HG03342 (cell line): ENCODE results near the gene ZSWIM3.
"Not testable (repeated sequence)": the region's sequence is repeated elsewhere in the genome, so short reads cannot be mapped to it uniquely, and the experiment has no call there.

Experiments
- ATAC-seq: cut with Tn5 transposase; IDR thresholded peaks from one replicate; pipeline ENCODE4 v1.9.1; 2021; ENCODE audit warnings: mild to moderate bottlenecking, moderate library complexity; ENCODE audit not compliant: unreplicated experiment

The ZSWIM3 gene

DNA sequence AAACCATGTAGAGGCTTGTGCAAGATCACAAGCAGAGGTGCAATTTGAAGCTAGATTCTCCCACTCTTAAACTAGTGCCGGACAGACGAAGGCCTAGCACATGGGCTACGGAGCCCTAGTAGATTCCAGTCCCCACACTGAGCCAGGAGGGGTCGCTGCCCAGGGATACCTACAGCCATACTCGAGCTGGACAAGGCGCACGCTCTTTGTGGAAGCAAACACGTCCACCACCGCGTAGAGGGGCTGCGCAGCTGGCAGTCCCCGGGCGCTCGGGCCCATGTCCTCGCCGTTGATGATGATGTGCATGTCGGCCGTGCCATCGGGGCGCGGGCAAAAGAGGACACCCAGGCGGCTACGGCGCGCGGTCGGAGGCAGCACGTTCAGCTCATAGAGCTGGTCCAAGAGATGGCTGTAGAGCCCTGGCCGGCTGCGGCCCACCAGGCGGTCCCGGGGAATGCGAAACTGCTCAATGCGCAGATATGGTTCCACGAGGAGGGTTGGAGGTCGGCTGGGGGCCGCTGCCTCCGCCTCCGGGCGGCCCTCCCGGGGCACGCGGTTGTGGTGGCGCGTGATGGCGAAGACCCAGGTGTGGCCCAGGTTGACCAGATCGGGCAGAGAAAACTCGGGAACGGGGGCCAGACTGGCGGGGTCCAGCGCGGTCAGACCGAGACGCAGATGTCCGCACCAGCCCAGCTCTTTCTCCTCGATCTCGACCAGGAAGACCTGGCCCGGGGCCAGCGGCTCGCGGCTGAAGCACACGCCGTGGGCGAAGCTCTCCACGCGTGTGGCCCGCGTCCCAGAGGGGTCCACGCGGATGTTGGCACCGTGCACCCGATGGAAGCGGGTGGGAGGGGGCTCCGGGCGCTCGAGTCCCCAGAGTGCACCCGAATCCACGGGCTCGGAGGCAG, 32.9 kb downstream of the ZSWIM3 start:
- ATAC-seq, result no peak

DNA sequence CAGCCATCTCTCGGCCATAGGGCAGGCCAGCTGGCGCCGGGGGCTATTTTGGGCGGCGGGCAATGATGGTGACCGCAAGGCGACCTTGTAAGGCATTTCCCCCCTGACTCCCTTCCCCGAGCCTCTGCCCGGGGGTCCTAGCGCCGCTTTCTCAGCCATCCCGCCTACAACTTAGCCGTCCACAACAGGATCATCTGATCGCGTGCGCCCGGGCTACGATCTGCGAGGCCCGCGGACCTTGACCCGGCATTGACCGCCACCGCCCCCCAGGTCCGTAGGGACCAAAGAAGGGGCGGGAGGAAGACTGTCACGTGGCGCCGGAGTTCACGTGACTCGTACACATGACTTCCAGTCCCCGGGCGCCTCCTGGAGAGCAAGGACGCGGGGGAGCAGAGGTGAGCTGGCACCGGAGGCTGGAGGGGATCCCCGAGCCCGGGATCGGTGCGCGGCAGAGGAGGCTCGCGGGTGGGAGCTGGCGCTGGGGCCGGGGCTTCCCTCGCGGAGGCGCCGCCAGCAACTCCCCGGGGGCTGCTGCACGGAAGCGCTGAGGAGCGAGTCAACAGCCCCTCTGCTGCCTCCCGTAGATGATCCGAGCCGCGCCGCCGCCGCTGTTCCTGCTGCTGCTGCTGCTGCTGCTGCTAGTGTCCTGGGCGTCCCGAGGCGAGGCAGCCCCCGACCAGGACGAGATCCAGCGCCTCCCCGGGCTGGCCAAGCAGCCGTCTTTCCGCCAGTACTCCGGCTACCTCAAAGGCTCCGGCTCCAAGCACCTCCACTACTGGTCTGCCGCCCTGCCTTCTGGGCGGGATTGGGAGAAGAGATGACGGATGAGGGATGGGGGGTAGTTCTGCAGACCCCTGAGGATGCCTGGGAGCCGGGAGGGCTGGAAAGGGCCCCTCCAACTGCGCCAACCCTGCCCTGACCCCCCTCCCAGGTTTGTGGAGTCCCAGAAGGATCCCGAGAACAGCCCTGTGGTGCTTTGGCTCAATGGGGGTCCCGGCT, 33.9 kb downstream of the ZSWIM3 start, which contains the start of the genes CTSA and NEURL2:
CTSA (plus strand) TSS at position 351 of the 999 bp plus-strand sequence; CDS start at position 585, 234 bp downstream.
NEURL2 (minus strand) TSS at position 224 of the 999 bp plus-strand sequence; CDS start at position 7, 217 bp downstream.
- peak; percentile 68 for ATAC-seq

DNA sequence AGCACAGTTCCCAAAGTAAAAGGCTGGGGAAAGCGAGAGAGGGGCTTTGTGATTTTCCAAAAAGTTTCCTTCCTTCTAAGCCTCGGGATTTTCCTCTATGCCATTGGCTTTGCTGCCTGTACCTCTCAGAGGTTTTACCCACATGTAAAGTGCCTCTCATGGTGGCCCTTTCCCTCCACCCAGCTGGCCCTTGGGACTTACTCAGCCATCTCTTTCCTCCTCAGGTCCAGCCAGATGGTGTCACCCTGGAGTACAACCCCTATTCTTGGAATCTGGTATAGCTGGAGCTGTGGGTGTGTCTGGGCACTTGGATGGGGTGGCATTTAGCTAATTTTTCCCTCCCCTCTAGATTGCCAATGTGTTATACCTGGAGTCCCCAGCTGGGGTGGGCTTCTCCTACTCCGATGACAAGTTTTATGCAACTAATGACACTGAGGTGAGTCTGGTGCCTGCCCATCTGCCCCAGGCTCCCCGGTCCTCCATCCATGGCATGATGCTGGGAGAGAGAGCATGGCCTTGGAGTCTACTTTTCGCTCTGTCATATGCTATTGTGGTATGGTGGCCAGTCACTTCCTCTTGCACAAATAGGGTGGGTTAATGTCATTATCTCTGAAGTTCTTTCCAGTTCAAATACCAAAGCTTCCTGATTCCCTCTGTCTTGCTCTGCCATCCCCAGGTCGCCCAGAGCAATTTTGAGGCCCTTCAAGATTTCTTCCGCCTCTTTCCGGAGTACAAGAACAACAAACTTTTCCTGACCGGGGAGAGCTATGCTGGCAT, 34.8 kb downstream of the ZSWIM3 start:
- no peak for ATAC-seq

GRCh38 chr20:45892828-45893500, 35.5 kb downstream of the ZSWIM3 start:
- ATAC-seq, result no peak

- no peak for ATAC-seq
Measured at GRCh38 chr20:45893831-45894230, 36.4 kb downstream of the ZSWIM3 start.

GRCh38 chr20:45894797-45895196, 37.4 kb downstream of the ZSWIM3 start:
- no peak for ATAC-seq

- ATAC-seq, result no peak
Measured at GRCh38 chr20:45896641-45897161, 39.3 kb downstream of the ZSWIM3 start.

DNA sequence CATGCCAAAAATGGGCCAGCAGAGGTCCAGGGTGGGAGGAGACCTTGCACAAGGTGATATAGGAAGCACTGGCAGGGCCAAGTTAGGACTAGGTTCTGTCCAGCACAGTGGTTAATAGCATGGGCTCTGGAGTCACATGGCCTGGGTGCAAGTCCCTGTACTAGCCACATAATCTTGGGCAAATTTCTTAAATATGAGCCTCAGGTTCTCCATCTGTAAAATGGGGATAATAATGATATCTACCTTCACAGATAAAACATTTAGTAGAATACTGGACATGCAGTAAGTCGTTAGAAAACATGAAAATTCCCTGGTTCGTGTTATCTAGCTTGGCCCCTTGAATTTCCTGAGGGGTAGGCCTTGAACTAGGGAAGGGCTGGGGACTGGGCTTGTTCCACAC, 39.9 kb downstream of the ZSWIM3 start:
- ATAC-seq, result no peak

DNA sequence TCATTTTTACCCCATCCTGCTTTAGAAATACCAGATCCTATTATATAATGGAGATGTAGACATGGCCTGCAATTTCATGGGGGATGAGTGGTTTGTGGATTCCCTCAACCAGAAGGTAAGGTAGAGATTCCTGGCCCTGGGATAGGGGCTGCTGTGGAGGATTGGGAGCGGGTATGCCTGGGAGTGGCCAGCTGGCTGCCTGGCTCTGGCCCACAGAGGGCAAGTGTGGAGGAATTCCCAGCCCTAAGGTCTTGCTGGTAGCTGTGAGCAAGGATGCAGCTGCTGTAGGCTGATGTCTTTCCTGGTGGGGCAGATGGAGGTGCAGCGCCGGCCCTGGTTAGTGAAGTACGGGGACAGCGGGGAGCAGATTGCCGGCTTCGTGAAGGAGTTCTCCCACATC, 40.3 kb downstream of the ZSWIM3 start:
- no peak for ATAC-seq

DNA sequence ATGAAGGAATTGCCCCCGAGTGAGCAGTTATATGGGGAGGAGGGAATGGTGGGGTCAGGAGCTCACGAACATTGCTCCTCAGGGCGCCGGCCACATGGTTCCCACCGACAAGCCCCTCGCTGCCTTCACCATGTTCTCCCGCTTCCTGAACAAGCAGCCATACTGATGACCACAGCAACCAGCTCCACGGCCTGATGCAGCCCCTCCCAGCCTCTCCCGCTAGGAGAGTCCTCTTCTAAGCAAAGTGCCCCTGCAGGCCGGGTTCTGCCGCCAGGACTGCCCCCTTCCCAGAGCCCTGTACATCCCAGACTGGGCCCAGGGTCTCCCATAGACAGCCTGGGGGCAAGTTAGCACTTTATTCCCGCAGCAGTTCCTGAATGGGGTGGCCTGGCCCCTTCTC, 40.9 kb downstream of the ZSWIM3 start:
- ATAC-seq, result no peak

DNA sequence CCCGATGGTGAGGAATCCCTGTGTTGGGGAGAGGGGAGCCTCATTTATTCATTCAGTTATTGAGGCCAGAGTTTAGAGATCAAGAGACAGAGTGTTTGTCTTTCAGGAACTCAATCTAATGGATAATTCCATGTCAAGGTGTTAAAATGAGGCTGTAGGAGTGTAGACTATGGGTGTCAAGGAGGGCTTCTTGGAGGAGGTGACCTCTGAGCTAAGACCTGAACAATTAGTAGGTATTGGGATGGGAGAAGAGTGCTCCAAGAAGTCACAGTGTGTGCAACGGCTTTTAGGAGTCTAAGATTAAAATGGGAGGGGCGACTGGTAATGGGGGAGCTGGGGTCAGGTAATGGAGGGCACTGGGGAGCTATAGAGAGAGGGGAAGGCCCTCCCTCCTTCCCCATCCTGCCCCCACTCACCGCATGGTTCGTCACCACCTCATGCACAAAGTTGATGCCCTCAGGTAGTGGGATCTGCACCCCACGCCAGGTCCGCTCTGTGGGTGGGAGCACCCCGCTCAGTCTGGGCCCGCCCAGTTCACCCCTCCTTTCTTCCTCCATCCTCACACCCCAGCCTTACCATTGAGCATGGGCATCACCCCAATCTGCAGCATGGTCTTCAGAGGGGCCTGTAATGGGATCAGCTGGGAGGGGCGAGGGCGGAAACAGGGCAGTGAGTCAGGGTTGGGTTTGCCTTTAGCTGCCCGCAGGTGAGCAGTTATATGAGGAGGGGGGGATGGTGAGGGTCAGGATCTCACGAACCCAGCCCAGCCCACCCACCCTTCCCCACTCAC, 41.8 kb downstream of the ZSWIM3 start:
- no peak for ATAC-seq

DNA sequence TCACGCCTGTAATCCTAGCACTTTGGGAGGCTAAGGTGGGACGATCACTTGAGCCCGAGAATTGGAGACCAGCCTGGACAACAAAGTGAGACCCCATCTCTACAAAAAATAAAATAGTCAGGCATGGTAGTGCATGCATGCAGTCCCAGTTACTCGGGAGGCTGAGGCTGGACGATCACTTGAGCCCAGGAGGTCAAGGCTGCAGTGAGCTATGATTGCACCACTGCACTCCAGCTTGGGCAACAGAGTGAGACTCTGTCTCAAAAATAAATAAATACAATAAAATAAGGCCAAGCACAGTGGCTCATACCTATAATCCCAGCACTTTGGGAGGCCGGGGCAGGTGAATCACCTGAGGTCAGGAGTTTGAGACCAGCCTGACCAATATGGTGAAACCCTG, 43.9 kb downstream of the ZSWIM3 start:
- not testable (repeated sequence) for ATAC-seq

- ATAC-seq, result no peak
Measured at GRCh38 chr20:45902199-45902701, 44.8 kb downstream of the ZSWIM3 start.

DNA sequence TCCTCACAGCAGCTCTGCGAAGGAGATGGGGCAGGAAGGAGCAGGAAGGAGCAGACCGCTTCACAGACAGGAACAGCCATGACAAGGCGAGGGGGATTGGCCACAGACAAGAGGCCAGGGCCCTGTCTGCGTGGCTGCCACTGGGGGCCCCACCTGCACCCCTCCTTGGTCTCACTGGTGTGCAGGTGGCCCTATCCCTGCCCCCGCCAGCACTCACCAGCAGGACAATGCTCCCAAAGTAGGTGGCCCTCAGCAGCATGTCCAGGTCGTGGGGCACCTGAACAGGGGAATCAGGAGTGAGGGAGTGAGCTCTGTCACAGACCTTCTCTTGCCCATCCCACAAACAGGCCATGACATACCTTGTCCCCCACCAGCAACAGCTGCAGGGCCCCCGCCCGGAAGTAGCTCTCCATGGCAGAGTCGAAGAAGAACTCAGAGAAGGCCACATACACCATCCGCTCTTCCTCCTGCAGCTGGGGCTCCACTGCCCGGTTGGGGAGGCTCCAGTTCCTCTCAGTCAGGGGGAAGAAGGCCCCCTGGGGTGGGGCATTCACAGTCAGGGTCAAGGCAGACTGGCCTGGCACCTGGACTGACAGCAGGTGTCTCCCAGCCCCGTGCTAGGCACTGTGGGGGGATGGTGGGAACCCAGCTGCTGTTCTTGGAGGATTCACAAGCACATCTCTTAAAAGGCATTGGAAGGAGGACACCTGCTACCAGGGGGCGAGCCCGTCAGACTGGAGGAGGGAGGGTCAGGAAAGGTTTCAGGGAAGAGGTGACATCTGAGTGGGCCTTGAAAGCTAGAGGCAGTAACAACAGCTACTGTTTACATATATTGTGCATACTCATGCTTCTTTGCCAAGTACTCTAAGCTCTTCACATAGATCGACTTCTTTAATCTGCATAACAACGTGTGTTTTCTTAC, 47.4 kb downstream of the ZSWIM3 start:
- no peak for ATAC-seq

- no peak for ATAC-seq
Measured at GRCh38 chr20:45905505-45906079, 48.2 kb downstream of the ZSWIM3 start.

DNA sequence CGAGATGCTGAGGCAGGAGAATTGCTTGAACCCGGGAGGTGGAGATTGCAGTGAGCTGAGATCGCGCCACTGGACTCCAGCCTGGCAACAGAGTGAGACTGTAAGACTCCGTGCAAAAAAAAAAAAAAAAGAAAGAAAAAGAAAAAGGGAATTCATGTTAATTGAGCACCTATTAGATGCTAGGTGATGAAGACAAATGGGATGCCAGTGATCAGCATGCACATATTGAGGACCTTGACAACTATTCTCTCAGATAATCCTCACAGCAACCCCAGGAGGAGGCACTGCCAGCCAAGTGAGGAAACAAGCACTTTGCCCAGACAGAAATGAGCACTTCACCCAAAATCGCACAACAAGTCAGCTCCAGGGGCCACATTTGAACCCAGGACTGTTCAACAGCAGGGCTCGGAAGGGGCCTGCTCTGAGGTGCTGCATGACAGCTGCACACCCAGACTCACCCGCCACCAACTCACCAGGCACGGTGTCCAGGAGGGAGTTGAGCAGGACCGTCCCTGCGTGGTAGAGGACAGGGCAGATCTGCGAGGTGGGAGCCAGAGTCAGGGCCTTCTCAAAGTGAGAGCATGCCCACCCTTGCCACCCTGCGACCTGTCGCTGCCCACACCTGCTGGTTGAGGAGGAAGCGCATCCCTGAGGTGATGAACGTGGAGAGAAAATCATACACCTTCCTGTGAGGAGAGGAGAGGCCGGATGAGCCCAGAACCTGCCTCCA, 50.0 kb downstream of the ZSWIM3 start:
- no peak for ATAC-seq

DNA sequence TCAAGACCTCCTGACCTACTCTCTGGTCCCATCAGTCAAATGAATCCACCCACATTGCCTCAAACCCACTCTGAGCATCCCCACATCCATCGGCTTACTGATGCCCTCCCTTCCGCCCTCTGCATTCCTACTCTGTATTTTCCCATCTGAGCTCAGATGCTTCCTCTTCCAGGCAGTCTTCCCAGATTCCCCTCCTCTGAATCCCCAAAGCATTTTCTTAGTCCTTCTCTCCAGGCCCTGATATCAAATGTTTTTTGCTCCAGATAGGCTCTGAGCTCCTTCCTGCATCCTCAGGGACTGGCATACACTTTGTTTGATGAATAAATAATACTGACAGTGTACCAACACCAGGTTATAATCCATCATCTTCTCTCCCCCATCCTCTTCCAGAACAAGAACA, 50.7 kb downstream of the ZSWIM3 start:
- ATAC-seq, result no peak
